Activated naive CD4-positive, alpha-beta T cell treated with anti-CD3 and anti-CD28 coated beads, Interleukin-2, amount 10 ng/mL, durations not matched to agents 7 days and 5 days (primary cell): ENCODE data around the gene FAM83F.
"Not testable (repeated sequence)": the region's sequence is repeated elsewhere in the genome, so short reads cannot be mapped to it uniquely, and the experiment has no call there.

Source experiments
- CTCF ChIA-PET: fragments of 350-600 bp; sonication (Branson Sonifier 250); formaldehyde crosslinking; loops from one replicate; lab custom pipeline; 2021; ENCODE audit warnings: antibody characterized with exemption; lab: Charles Lee
- DNase-seq: peaks from one replicate; pipeline ENCODE4 v3.0.0-alpha.2; 2020
- H3K27ac Mint-ChIP-seq: one replicate; pipeline ENCODE4 v1.8.0; 2021; ENCODE audit warnings: mild to moderate bottlenecking, moderate library complexity, mixed read lengths
- H3K27me3 Mint-ChIP-seq: one replicate; pipeline ENCODE4 v1.8.0; 2021; ENCODE audit warnings: mild to moderate bottlenecking, mixed read lengths
- H3K36me3 Mint-ChIP-seq: one replicate; pipeline ENCODE4 v1.8.0; 2021; ENCODE audit warnings: mixed read lengths
- H3K4me1 Mint-ChIP-seq: one replicate; pipeline ENCODE4 v1.8.0; 2021; ENCODE audit warnings: mixed read lengths
- H3K4me3 Mint-ChIP-seq: one replicate; pipeline ENCODE4 v1.8.0; 2021; ENCODE audit warnings: mild to moderate bottlenecking, moderate library complexity, mixed read lengths
- H3K9me3 Mint-ChIP-seq: one replicate; pipeline ENCODE4 v1.8.0; 2021; ENCODE audit warnings: mixed read lengths

FAM83F gene

GRCh38 chr22:40022536-40023240 lies 27.9 kb downstream of the FAM83F start:
- no peak overlapping the region for H3K27ac Mint-ChIP-seq
- DNase-seq = no peak
- no peaks in the 10 kb centered on the region for H3K9me3 Mint-ChIP-seq
- peaks cover 3% of the 10 kb centered on the region for H3K4me1 Mint-ChIP-seq
- CTCF ChIA-PET = interaction anchor here (0.9 to 5.2 kb wide), 6 partner anchors 466 to 488 kb away, joined by 4 to 86 read pairs (median 22); no protein-coding TSS in a partner anchor
- no peak overlapping the region for H3K4me3 Mint-ChIP-seq
- no peaks in the 10 kb centered on the region for H3K36me3 Mint-ChIP-seq
- H3K27me3 Mint-ChIP-seq = no peaks in the 10 kb centered on the region

- DNase-seq = no peak
- CTCF ChIA-PET = interaction anchor here (2.0 to 5.2 kb wide), 14 partner anchors 12 to 488 kb away, joined by 5 to 86 read pairs (median 14); no protein-coding TSS in a partner anchor
- Mint-ChIP-seq H3K9me3 (no peaks in the 10 kb centered on the region), H3K4me3 (no peak overlapping the region), H3K27ac (no peak overlapping the region), H3K27me3 (no peaks in the 10 kb centered on the region), H3K36me3 (no peaks in the 10 kb centered on the region), H3K4me1 (no peaks in the 10 kb centered on the region)
Measured at GRCh38 chr22:40023341-40023841, 28.6 kb downstream of the FAM83F start.

GRCh38 chr22:40024201-40025061 lies 29.7 kb downstream of the FAM83F start:
- no peaks in the 10 kb centered on the region for H3K9me3 Mint-ChIP-seq
- no peak overlapping the region for H3K27ac Mint-ChIP-seq
- H3K4me3 Mint-ChIP-seq = no peak overlapping the region
- H3K4me1 Mint-ChIP-seq = no peaks in the 10 kb centered on the region
- H3K27me3 Mint-ChIP-seq = no peaks in the 10 kb centered on the region
- CTCF ChIA-PET = interaction anchor here (0.6 to 5.2 kb wide), 53 partner anchors 8 to 713 kb away, joined by 3 to 86 read pairs (median 5); no protein-coding TSS in a partner anchor
- no peaks in the 10 kb centered on the region for H3K36me3 Mint-ChIP-seq
- DNase-seq = peak; percentile 78

GRCh38 chr22:40025062-40025379 lies 30.3 kb downstream of the FAM83F start:
- H3K4me3 Mint-ChIP-seq, H3K9me3 Mint-ChIP-seq, H3K4me1 Mint-ChIP-seq, H3K36me3 Mint-ChIP-seq, H3K27me3 Mint-ChIP-seq, DNase-seq, H3K27ac Mint-ChIP-seq: not testable (repeated sequence)
- CTCF ChIA-PET = interaction anchor here (0.7 to 5.2 kb wide), 50 partner anchors 9 to 714 kb away, joined by 3 to 86 read pairs (median 5); no protein-coding TSS in a partner anchor

GRCh38 chr22:40025856-40026255 lies 31.1 kb downstream of the FAM83F start:
- no peaks in the 10 kb centered on the region for H3K36me3 Mint-ChIP-seq
- H3K4me1 Mint-ChIP-seq = peaks cover 6% of the 10 kb centered on the region
- CTCF ChIA-PET = interaction anchor here (0.9 to 5.2 kb wide), 15 partner anchors 9 to 491 kb away, joined by 3 to 86 read pairs (median 12); no protein-coding TSS in a partner anchor
- H3K4me3 Mint-ChIP-seq = no peak overlapping the region
- no peak overlapping the region for H3K27ac Mint-ChIP-seq
- no peaks in the 10 kb centered on the region for H3K9me3 Mint-ChIP-seq
- no peak for DNase-seq
- no peaks in the 10 kb centered on the region for H3K27me3 Mint-ChIP-seq

- CTCF ChIA-PET = interaction anchor here (1.3 to 3.9 kb wide), 2 partner anchors 9 to 492 kb away, joined by 6 to 33 read pairs; no protein-coding TSS in a partner anchor
- peaks cover 14% of the 10 kb centered on the region for H3K4me1 Mint-ChIP-seq
- H3K36me3 Mint-ChIP-seq = no peaks in the 10 kb centered on the region
- H3K9me3 Mint-ChIP-seq = no peaks in the 10 kb centered on the region
- no peak overlapping the region for H3K4me3 Mint-ChIP-seq
- DNase-seq = no peak
- no peaks in the 10 kb centered on the region for H3K27me3 Mint-ChIP-seq
- H3K27ac Mint-ChIP-seq = no peak overlapping the region
Measured at GRCh38 chr22:40026641-40027040, 31.9 kb downstream of the FAM83F start.

- Mint-ChIP-seq H3K4me1 (peaks cover 17% of the 10 kb centered on the region), H3K27me3 (no peaks in the 10 kb centered on the region), H3K27ac (no peak overlapping the region), H3K9me3 (no peaks in the 10 kb centered on the region), H3K36me3 (no peaks in the 10 kb centered on the region), H3K4me3 (no peak overlapping the region)
- CTCF ChIA-PET = interaction anchor here (1.1 to 3.9 kb wide), 3 partner anchors 8 to 493 kb away, joined by 3 to 33 read pairs (median 6); no protein-coding TSS in a partner anchor
- DNase-seq = no peak
Measured at GRCh38 chr22:40027191-40028097, 32.7 kb downstream of the FAM83F start.

- H3K9me3 Mint-ChIP-seq = no peaks in the 10 kb centered on the region
- CTCF ChIA-PET = interaction anchor here (1.1 to 1.6 kb wide), 2 partner anchors 320 to 493 kb away, joined by 3 to 8 read pairs; no protein-coding TSS in a partner anchor
- H3K4me3 Mint-ChIP-seq = no peak overlapping the region
- no peak for DNase-seq
- peaks cover 17% of the 10 kb centered on the region for H3K4me1 Mint-ChIP-seq
- H3K36me3 Mint-ChIP-seq = no peaks in the 10 kb centered on the region
- no peak overlapping the region for H3K27ac Mint-ChIP-seq
- no peaks in the 10 kb centered on the region for H3K27me3 Mint-ChIP-seq
Measured at GRCh38 chr22:40028098-40028425, 33.3 kb downstream of the FAM83F start.

GRCh38 chr22:40029189-40029890 lies 34.6 kb downstream of the FAM83F start:
- no peaks in the 10 kb centered on the region for H3K36me3 Mint-ChIP-seq
- CTCF ChIA-PET = interaction anchor here (1.1 to 1.6 kb wide), 4 partner anchors 11 to 495 kb away, joined by 3 to 8 read pairs (median 4); no protein-coding TSS in a partner anchor

GRCh38 chr22:40030026-40030757 lies 35.4 kb downstream of the FAM83F start:
- DNase-seq = peak; percentile 16
- Mint-ChIP-seq H3K4me1 (peaks cover 17% of the 10 kb centered on the region), H3K27ac (no peak overlapping the region), H3K4me3 (no peak overlapping the region), H3K36me3 (no peaks in the 10 kb centered on the region), H3K27me3 (peaks cover 8% of the 10 kb centered on the region), H3K9me3 (no peaks in the 10 kb centered on the region)
- CTCF ChIA-PET = interaction anchor here (1.1 to 1.7 kb wide), 3 partner anchors 10 to 487 kb away, joined by 3 to 7 read pairs (median 4); partner anchors contain the start of gene ADSL

More at GRCh38 chr22:40029189-40029890, 34.6 kb downstream of the FAM83F start:
- DNase-seq = peak; percentile 12
- H3K27ac Mint-ChIP-seq = no peak overlapping the region
- peaks cover 17% of the 10 kb centered on the region for H3K4me1 Mint-ChIP-seq
- no peaks in the 10 kb centered on the region for H3K9me3 Mint-ChIP-seq
- H3K27me3 Mint-ChIP-seq = peaks cover 5% of the 10 kb centered on the region
- H3K4me3 Mint-ChIP-seq = no peak overlapping the region

- CTCF ChIA-PET = interaction anchor here (1.1 to 1.9 kb wide), 3 partner anchors 10 to 496 kb away, joined by 3 to 7 read pairs (median 7); partner anchors contain the start of gene ADSL
- DNase-seq = peak; percentile 45
- H3K27ac Mint-ChIP-seq = no peak overlapping the region
Measured at GRCh38 chr22:40030758-40031095, 36.0 kb downstream of the FAM83F start.

GRCh38 chr22:40031766-40032470 lies 37.2 kb downstream of the FAM83F start:
- CTCF ChIA-PET = interaction anchor here (0.6 to 1.9 kb wide), 4 partner anchors 316 to 605 kb away, joined by 3 to 7 read pairs (median 5); partner anchors contain the start of genes ADSL and MRTFA
- Mint-ChIP-seq H3K4me3 (no peak overlapping the region), H3K9me3 (no peaks in the 10 kb centered on the region), H3K36me3 (no peaks in the 10 kb centered on the region), H3K4me1 (peaks cover 17% of the 10 kb centered on the region), H3K27ac (no peak overlapping the region), H3K27me3 (peaks cover 21% of the 10 kb centered on the region)
- DNase-seq = peak; percentile 10

More at GRCh38 chr22:40030758-40031095, 36.0 kb downstream of the FAM83F start:
- Mint-ChIP-seq H3K4me3 (no peak overlapping the region), H3K27me3 (peaks cover 12% of the 10 kb centered on the region), H3K4me1 (peaks cover 17% of the 10 kb centered on the region), H3K9me3 (no peaks in the 10 kb centered on the region), H3K36me3 (no peaks in the 10 kb centered on the region)
